ENCODE data around the gene PRRX1.

Gene PRRX1

DNA sequence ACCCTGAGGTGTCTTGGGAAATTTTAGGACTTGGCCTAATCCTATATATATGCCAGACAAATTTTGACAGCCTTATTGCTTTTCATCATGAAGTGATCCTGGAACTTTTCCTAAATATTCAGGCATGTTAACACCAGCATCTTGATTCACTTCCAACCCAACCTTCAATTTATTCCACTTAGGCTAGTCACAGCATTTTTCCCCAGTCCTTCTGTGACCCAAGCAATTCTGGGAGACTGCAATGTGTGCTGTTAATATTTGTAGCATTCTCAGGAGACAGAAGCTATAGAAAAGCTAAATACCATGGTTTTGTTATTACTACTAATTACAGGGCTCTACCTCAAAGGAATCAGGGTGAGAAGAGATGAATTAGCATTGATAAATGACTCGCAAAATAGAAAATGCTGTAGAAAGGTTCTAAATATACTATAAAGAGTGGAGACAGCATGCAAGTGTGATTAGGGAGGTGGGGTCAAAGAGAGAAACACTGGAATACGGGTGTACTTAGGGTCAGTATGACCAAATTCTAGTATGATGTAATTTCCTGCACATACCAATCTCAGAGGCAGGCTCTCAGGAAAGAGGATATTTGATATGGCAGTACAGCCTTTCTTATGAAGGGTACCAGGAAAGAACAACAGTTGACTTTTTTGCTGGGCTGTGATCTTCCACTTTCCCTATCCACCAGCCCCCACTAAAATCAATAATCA lies 29.1 kb downstream of the PRRX1 start:
- no peak for DNase-seq

DNA sequence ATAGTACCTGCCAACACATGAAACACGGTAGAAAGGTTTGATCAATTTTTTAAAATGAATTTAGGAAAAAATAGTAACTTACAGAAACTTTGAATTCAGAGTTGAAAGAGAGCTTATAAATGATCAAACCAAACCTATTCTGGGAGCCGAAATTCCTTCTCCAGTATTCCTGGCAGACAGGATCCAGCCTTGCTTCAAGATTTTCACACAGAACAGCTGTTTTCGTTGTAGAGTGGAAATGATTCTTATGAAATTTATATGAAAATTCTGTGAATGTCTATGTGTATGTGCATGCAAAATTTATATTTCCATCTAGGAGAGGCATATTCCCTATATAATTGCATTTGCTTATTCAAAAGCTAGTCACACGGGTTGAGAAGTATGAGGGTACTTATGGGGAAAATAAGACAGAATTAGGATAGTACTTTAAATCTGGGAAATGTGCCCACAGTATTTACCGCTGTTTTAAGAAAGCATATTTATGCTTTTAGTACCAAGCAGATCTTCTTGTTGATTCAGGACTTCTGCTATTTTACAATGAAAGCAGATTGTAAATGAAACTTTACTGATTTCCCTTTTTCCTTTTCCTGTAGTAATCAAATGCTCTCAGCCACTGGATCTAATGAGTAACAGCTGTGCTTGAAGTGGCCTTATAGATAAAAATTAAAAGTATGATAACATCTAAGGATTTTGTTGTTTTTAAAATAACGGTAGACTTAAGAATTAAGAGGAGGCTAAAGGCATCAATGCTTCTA lies 30.4 kb downstream of the PRRX1 start:
- DNase-seq: no peak

DNA sequence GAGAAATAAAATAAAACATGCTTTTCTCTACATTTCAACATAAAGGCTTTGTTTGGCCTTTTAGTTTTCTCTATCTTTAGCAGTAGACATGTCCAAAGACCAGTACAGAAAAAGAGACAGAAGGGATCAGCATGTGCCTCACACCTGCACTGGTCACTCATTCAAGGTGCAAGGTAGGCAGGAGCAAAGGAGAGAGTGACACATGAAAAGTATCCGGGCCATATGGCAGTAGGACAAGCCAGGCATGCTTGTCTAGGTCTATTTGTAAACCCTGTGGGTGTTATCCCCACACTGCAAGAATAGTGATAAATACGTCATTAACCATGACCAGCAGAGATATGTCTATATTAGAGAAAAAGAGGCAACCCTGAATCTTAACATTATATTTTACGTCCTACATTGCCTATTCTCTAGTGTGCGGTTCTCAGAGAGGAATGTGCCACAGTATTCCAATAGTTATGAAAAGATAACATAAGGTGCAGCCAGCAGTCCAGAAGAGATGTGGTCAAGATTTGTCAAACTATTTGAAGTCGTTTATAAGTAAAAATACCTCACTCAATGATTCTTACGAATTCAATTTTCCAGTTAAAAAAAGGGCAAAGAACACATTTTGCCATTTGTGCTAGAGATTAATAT lies 32.1 kb downstream of the PRRX1 start:
- DNase-seq: no peak

DNA sequence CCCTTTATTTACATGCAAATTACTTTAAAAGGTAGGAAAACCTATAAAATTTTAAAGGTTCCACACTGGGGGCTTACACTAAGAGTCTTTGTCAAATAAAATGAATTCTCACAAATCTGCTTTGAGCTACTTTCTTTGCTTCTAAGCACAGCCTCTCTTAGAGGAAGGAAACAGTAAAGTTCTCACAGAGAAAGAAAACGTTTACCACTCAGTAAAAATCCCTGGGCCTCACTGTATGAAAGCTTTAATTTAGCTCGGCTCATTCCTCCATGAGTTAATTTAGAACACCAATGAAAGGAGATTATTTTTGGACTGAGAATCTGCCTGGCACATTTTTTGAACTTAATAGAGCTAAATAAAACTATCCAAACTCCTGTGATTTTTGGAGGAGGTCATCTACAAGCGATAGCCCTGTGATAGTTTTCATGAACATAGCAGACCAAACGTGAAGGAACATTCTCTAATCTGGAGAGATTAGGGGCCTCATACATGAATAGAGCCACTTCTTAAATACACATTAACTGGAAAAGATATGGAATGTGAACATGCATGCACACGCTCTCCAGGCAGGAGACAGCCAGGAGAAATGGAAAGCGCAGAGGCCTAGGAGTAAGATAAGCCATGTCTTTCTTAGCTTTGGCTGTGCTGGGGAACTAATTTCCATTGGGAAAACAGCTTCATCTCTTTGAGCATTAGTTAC lies 32.8 kb downstream of the PRRX1 start:
- DNase-seq: no peak

DNA sequence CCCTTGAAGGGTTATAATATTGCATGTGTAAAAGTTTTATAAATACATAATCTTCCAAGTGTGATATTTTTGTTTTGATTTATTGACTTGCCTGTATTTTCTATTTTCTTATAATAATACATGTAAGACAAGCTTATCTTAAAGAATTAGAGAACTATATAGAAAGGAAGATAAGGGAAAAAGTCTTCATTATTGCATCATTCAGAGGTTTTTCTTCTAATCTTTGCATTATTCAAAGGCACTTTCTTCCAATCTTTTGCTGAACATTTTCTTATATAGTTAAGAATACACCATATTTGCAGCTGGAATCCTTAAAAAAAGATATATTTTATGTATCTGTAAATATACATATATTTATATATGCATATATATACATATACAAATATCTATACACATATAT lies 33.4 kb downstream of the PRRX1 start:
- DNase-seq: no peak

DNA sequence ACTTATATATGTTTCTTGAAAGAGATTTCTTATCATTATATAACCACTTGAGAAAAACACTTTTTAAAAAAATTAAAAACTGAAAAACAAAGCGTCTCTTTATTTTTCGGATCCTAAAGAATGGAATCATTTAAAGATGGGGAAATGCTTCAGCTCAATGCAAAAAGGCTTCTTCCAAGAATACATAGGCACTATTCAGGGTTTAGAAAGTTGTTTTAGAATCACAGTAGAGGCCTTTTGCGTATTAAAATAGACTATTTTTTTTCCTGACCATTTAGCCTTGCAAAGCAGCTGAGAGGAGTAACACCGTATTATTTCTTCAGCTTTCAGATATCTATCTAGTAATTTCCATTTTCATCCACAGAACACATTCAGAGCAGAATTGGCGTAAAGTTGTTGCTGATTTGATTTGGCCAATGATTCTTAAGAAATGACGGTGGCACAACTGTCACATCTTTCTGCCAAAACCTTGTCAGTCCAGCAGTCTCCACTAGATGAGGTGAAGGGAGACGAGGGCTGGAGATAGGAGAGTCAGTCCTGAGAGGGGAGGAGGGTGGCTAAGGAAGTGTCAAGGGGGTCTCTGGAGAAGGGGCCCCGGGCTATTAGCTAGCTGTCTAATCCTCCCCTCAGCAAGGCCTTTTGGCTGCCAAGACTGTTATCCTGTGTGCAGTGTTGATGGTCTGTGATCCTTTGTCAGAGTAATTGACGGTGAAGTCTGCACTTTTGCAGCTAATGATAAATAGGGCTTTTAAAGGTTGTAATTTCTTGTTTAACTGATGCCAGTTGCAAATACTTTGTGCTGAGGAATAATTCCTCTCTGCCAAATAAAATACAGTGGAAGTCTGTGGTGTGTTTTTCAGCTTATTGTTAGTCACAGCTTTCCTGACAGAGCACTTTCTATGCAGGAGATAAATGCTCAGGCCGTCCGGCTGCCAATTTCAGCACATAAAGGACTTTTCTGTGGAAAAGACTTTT lies 34.7 kb downstream of the PRRX1 start:
- DNase-seq: no peak

DNA sequence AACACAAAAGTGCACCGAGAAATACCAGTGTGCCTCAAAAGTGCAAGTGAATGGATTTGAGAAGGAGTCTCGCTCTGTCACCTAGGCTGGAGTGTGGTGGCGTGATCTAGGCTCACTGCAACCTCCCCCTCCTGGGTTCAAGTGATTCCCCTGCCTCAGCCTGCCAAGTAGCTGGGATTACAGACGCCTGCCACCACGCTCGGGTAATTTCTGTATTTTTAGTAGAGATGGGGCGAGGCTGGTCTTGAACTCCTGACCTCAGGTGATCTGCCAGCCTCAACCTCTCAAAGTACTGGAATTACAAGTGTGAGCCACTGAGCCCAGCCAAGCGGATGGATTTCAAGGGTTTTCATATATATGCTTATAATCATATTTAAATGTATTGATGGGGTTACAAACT lies 35.8 kb downstream of the PRRX1 start:
- no peak for DNase-seq

DNA sequence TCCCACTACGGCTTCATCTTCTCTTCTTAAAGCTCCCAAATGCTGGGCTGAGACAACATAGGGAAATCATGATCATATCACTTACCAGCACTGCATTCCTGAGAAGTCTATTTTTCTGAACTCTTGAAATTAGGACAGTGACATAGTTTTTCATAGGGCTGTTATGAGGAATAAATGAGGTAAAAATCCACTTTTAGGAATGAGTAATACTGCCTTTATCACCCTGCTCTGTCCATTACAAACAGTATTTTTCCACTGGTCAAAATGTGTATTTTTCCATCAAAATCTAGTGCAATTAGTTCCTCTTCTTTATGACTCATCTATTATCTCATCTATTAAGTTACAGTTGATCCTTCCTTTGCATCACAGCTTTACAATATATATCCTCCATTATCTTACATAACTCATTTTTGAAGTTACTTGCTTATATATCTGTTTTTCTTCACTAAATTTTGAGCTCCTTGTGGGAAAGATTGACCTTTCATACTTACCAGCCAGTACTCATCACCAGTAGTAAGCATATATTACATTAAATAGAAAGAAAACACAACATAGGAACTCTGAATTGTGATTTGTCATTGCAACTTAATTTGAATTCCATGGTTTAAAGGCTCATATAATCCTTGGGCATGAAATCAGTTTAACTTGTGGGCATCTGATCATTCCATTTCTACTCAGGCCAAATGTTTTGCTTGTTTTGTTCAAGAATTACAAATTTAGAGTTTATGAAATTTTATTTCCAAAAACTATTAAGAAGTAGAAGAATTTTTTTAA lies 37.1 kb downstream of the PRRX1 start:
- DNase-seq: no peak

DNA sequence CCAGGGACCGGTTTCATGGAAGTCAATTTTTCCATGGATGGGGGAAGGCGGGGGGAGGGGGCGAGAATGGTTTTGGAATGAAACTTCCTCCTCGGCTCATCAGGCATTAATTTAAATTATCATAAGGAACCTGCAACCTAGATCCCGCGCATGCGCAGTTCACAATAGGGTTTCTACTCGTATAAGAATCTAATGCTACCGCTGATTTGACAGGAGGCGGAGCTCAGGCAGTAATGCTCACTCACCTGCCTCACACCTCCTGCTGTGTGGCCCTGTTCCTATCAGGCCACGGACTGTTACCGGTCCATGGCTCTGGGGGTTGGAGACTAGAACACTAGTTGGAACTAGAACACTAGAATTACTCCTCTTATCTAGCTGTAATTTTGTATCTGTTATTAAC lies 38.0 kb downstream of the PRRX1 start:
- DNase-seq: no peak

DNA sequence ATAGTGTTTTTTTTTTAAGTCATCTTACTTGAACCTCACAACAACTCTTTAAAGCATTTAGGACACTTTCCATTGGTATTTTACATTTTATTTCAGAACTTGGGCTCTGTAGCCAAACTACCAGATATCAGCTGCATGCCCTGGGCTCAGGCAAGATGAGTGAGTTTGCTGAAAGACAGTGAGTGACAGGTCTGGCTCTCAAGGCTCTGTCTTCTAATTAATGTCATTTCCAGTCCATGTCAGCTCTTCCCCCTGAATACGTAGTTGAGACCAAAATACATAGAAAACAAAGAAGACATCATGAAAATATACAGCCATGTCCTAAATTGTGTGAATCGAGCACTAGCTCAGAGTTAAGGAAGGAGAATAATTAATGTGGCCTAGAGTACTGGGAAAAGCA lies 39.7 kb downstream of the PRRX1 start:
- DNase-seq: no peak

DNA sequence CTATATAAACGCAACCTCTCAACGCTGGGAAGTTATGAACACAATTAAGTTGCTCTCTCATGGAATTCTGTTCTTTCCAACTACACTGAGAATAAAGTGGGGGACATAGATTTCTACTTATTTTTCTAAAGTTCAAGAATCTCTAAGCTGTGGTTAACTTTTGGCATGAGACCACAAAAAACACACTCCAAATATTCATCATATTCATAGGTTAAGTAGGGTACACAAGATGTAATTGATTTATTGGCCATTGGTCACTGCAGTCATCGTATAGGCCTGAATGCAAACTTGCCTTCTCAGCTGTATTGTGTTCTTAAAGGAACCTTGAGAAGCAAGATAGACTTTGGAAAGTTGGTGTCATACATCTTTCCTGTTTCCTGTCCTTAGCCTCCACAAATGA lies 40.3 kb downstream of the PRRX1 start:
- DNase-seq: no peak

DNA sequence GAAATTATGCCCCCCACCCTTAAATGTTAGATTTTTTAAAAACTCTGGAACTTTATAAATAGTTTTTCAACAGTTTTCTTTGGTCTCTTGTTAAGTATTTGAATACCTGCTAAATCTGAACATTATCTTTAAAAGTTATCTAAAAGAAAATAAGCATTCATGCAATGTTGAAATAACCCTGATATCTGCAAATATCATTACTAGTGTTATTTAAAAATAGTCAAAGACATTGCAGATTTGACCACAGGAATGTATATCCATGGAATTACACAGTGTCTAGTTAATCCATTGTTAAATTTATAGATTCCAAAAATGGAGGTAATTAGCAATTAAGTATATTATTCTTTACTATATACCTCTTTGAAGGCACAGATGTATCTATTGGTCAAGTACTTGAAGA lies 42.0 kb downstream of the PRRX1 start:
- DNase-seq: no peak

DNA sequence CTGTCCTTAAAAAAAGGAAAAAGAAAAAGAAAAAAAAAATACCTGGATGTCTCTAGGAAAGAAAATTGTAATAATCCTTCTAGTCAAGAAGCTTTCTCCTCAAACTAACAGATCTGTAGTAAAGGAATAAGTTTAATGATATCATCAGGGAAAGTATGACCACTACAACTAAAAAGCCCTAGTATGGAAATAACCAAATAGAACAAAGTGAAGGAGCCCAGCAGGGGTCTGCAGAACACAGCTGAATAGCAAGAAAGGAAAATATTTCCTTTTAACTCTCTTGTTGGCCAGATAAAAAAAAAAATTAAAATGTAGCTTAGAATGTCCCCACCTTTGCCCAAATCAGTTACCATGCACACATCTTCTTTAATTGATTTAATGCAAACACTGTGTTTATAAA lies 43.2 kb downstream of the PRRX1 start:
- DNase-seq: no peak

DNA sequence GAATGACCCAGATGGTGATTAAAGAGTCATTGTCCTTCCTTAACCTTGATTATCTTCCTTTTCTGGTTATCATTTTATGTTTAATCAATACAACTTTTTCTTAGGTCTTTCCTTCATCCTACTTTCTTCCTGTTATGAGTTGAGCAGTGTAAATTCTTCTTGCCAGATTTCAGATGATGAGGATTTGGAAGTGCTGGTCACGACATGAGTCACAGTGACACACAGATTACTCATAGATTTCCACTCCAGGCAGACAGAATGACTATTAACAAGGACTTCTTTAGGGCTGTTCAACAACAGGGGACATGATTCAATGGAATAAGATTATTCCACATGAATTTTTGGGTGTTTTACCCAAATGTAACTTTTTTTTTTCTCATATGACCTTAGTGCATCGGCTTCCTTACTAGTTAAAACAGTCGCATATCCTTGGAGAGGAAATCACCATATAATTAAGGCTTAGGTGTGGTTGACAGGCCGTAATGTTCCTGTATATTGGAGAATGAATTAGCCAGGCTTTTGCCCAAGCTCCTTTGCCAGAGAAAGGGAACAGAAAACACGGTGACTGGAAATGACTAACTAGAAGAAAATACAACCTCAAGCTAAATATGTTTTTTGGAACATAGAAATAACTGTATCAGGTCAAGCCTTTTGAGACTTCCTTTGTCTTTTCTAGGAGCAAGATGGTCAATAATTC lies 44.2 kb downstream of the PRRX1 start:
- no peak for DNase-seq

DNA sequence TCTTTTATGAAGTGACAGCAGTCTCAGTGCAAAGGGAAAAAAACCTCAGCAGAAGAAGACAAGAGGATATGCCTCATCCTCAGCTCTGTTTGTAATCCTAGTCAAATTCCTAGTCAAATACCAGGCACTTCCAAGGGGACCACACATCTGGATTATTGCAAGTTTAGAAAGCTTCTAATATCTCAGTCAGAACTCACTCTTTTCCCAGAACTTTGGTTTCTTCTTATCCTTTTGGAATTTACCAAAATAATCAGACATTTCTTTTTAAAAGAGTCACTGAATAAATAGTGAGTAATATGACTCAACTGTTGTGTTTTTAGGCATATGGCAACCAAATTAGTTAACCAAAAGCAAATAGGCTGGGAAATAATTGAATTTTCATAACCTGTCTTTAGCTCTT lies 47.8 kb downstream of the PRRX1 start:
- DNase-seq: no peak

DNA sequence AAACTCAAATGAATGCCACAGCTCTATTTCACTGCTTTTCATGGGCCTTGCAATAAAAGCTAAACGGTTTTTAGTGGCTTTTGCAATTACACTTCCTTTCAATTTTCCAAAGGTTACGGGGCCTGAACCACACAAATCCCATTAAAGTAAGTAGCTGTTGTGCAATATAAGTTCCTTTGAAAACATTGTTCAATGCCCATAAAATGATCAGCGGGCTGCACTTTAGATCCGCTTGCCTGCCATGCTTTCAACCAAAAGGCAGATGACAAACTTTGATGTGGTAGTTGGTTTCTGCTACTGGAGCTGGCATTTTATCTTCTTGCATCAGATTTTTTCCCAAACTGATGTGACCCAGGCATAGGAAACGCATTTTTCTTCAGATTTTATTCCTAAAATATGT lies 50.2 kb downstream of the PRRX1 start:
- no peak for DNase-seq

DNA sequence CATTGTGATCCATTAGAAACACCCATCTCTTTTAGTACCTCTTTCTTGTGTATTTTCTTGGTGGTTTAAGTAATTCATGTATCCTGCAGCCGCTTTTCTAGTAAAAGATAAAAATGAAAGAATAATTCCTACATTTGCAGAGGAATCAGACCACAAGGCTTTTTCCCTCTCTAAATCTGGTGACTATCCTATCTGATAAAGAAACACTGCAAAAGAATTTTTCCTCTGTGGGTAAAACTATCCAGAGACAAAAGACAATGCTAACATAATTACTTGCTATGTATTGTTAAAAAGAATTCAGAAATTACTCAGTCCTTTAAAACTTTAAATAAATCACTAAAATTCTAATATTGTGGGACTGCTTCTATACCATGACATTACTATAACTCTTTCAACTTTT lies 51.0 kb downstream of the PRRX1 start:
- no peak for DNase-seq

DNA sequence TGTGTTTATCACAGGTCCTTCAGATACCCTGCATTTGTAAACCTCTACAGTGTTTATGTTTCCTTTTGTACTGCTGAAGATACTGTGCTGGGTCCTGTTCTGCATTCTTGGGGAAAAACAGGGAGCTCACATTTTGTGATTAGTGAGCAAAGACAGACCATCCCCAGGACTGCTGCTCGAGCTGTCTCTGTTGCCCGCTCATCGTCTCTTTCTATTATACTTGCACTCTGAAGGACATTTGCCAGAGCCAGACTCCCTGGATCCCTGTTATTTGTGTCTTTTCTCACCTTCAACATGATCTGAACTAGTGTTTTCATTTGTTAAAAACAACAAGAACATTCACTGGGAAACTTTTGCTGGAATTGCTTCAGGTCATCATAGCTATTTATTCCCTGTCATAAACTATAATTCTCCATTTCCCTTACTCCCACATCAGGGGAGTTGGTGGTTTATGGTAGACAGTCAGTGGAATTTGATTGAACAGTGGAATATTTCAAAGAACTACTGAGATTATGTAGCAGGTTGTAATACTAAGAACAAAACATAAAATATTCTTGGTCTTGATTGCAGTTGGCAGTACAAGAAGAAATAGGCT lies 53.0 kb downstream of the PRRX1 start:
- no peak for DNase-seq

DNA sequence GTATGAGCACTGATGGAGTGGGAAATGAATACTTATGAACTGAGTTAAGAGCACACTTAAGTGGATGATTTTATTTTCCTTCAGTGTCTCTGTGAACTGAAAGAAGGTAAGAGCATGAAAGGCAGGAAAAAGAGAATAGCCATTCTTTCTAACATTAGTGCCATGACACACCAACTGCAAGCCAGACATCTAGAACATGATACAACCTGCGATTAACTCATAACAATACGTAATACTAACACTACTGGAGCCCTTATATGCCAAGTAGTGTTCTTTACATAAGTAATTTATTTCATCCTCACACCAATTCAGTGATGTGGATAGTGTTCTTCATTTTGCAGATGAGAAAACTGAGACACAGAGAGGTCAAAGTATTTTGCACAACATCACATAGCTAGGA lies 56.7 kb downstream of the PRRX1 start:
- DNase-seq: no peak

DNA sequence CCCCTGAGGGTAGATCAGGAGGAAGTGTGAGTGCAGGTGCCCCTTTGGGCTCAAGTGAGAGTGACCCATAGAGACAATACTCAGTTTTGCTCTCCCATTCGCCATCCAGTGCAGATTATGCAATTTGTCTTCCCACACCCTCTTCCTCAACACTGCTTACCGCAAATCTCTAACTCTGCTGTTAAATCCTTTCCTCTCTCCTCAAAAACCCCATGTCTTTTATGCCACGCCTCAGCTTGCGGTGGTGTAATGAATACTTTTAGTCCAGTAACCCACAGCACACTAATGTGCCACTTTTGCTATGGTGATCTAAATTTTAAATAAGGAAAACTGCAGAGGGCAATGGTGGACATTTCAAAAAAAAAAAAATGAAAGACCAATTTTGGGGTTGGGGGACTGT lies 57.7 kb downstream of the PRRX1 start:
- no peak for DNase-seq

DNA sequence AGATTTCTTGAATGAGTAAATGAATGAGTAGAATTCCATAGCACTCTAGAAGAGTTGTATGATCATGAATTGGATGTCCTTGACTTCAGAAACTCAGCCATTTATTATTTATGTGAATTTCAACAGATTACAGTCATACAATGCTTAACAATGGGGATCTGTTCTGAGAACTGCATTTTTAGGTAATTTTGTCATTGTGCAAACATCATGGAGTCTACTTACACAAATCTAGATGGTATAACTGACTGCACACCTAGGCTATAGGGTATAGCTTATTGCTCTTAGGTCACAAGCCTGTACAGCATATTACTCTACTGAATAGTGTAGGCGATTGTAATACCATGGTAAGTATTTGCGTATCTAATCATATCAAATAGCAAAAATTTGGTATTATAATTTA lies 59.6 kb downstream of the PRRX1 start:
- no peak for DNase-seq

All from activated CD4-positive, alpha-beta T cell treated with anti-CD3 and anti-CD28 coated beads for 48 hours (primary cell).